Activated B cell treated with CpG ODN at 0.5 μM for 24 hours (primary cell): Measurements from ENCODE around the gene DNAI7. TPM values are rescaled to one million over a fixed set of nuclear protein-coding genes. Genes with fewer than 3 reads are reported as not detected.

Experiments used
- ATAC-seq: fragments of 200-7000 bp; cut with Tn5 transposase; one replicate; pipeline ENCODE4 v1.10.0; 2021; ENCODE audit warnings: low read depth, mild to moderate bottlenecking, moderate library complexity
- CTCF ChIA-PET: fragments of 350-600 bp; sonication (Branson Sonifier 250); formaldehyde crosslinking; loops from one replicate; lab custom pipeline; 2021; ENCODE audit warnings: antibody characterized with exemption; lab: Charles Lee
- POLR2A ChIA-PET: fragments of 350-600 bp; sonication (Branson Sonifier 250); formaldehyde crosslinking; loops from one replicate; lab custom pipeline; 2021; ENCODE audit warnings: antibody characterized with exemption; lab: Charles Lee
- DNase-seq: peaks from one replicate; pipeline ENCODE4 v3.0.0; 2022
- H3K27ac Mint-ChIP-seq: one replicate; pipeline ENCODE4 v1.8.0; 2020; ENCODE audit warnings: mixed read lengths
- H3K27me3 Mint-ChIP-seq: one replicate; pipeline ENCODE4 v1.8.0; 2021; ENCODE audit warnings: mixed read lengths
- H3K36me3 Mint-ChIP-seq: one replicate; pipeline ENCODE4 v1.8.0; 2021; ENCODE audit warnings: low read depth, mixed read lengths
- H3K4me1 Mint-ChIP-seq: one replicate; pipeline ENCODE4 v1.8.0; 2021; ENCODE audit warnings: mixed read lengths
- H3K4me3 Mint-ChIP-seq: one replicate; pipeline ENCODE4 v1.8.0; 2020; ENCODE audit warnings: mild to moderate bottlenecking, mixed read lengths
- H3K9me3 Mint-ChIP-seq: one replicate; pipeline ENCODE4 v1.8.0; 2020; ENCODE audit warnings: mixed read lengths
- CTCF ChIP-seq: fragments of 200-600 bp; IDR thresholded peaks from one replicate; pipeline ENCODE4 v1.8.0; 2022; ENCODE audit warnings: antibody characterized with exemption, mild to moderate bottlenecking
- intact Hi-C: fragments of 100-400 bp; cut with micrococcal nuclease; formaldehyde crosslinking; loops from one replicate; pipeline ENCODE4 v1.15.1; 2024
- total RNA-seq: library from RNA; stranded (reverse); gene quantifications from 2 replicates; pipeline ENCODE4 v1.2.3, GENCODE V29; 2022

Gene DNAI7
- total RNA-seq, 1 donor from 2014 or later, result 0.27 TPM

GRCh38 chr12:25194722-25195055 lies 271 bp downstream of the DNAI7 start:
- Mint-ChIP-seq H3K36me3 (peaks cover 10% of the 10 kb centered on the region), H3K27ac (peak overlapping the region; percentile 96), H3K4me3 (peak overlapping the region; percentile 94), H3K27me3 (no peaks in the 10 kb centered on the region), H3K4me1 (peaks cover 32% of the 10 kb centered on the region), H3K9me3 (no peaks in the 10 kb centered on the region)
- DNase-seq (no peak), ATAC-seq (no peak)
- intact Hi-C loops, result loop anchor here (1.0 to 2.0 kb wide), 7 partner anchors 8 to 1744 kb away; partner anchors contain the start of gene FGFR1OP2
- no peak for TF ChIP-seq CTCF
- POLR2A ChIA-PET, result interaction anchor here (0.6 to 2.2 kb wide), 9 partner anchors 8 to 213 kb away, joined by 3 to 23 read pairs (median 5); partner anchors contain the start of gene KRAS
- CTCF ChIA-PET, result interaction anchor here (0.9 to 1.7 kb wide), 4 partner anchors 16 to 193 kb away, joined by 3 to 11 read pairs (median 4); no protein-coding TSS in a partner anchor

- intact Hi-C loops, result loop anchor here (2.0 kb wide), 2 partner anchors 17 to 195 kb away; no protein-coding TSS in a partner anchor
- TF ChIP-seq CTCF, result no peak
- Mint-ChIP-seq H3K4me1 (peaks cover 31% of the 10 kb centered on the region), H3K36me3 (peaks cover 8% of the 10 kb centered on the region), H3K9me3 (no peaks in the 10 kb centered on the region), H3K27ac (peak overlapping the region; percentile 96), H3K4me3 (peak overlapping the region; percentile 94), H3K27me3 (no peaks in the 10 kb centered on the region)
- ChIA-PET CTCF (interaction anchor here (0.9 to 1.7 kb wide), 4 partner anchors 16 to 193 kb away, joined by 3 to 11 read pairs (median 4); no protein-coding TSS in a partner anchor), POLR2A (interaction anchor here (0.9 to 2.2 kb wide), 5 partner anchors 23 to 76 kb away, joined by 3 to 23 read pairs (median 7); no protein-coding TSS in a partner anchor)
- no peak for DNase-seq
- ATAC-seq, result no peak
Measured at GRCh38 chr12:25194214-25194613, 746 bp downstream of the DNAI7 start.

GRCh38 chr12:25190793-25191192 lies 4.2 kb downstream of the DNAI7 start:
- ATAC-seq (no peak), DNase-seq (no peak)
- ChIA-PET CTCF (no interaction called here), POLR2A (interaction anchor here (0.6 to 0.8 kb wide), 2 partner anchors 33 to 110 kb away, joined by 3 to 4 read pairs; no protein-coding TSS in a partner anchor)
- Mint-ChIP-seq H3K9me3 (no peaks in the 10 kb centered on the region), H3K27ac (no peak overlapping the region), H3K27me3 (no peaks in the 10 kb centered on the region), H3K4me3 (no peak overlapping the region), H3K36me3 (peaks cover 5% of the 10 kb centered on the region), H3K4me1 (peaks cover 24% of the 10 kb centered on the region)
- no peak for TF ChIP-seq CTCF
- intact Hi-C loops, result no loop called here

GRCh38 chr12:25189656-25190055 lies 5.3 kb downstream of the DNAI7 start:
- ATAC-seq (no peak), DNase-seq (no peak)
- H3K36me3 Mint-ChIP-seq, result no peaks in the 10 kb centered on the region
- no peak overlapping the region for H3K27ac Mint-ChIP-seq
- intact Hi-C loops, result no loop called here
- H3K27me3 Mint-ChIP-seq, result no peaks in the 10 kb centered on the region
- TF ChIP-seq CTCF, result no peak
- H3K9me3 Mint-ChIP-seq, result no peaks in the 10 kb centered on the region
- no peak overlapping the region for H3K4me3 Mint-ChIP-seq
- CTCF ChIA-PET, result no interaction called here
- H3K4me1 Mint-ChIP-seq, result peaks cover 13% of the 10 kb centered on the region
- POLR2A ChIA-PET, result no interaction called here

- ATAC-seq, result no peak
- ChIA-PET CTCF (no interaction called here), POLR2A (no interaction called here)
- intact Hi-C loops, result loop anchor here (2.0 kb wide), 1 partner anchor 15 kb away; no protein-coding TSS in a partner anchor
- DNase-seq, result no peak
- TF ChIP-seq CTCF, result no peak
- Mint-ChIP-seq H3K4me3 (no peak overlapping the region), H3K4me1 (peaks cover 10% of the 10 kb centered on the region), H3K36me3 (no peaks in the 10 kb centered on the region), H3K27me3 (no peaks in the 10 kb centered on the region), H3K27ac (no peak overlapping the region), H3K9me3 (no peaks in the 10 kb centered on the region)
Measured at GRCh38 chr12:25187781-25188180, 7.2 kb downstream of the DNAI7 start.
